ENCODE results near the gene BACH1.

The BACH1 gene

DNA sequence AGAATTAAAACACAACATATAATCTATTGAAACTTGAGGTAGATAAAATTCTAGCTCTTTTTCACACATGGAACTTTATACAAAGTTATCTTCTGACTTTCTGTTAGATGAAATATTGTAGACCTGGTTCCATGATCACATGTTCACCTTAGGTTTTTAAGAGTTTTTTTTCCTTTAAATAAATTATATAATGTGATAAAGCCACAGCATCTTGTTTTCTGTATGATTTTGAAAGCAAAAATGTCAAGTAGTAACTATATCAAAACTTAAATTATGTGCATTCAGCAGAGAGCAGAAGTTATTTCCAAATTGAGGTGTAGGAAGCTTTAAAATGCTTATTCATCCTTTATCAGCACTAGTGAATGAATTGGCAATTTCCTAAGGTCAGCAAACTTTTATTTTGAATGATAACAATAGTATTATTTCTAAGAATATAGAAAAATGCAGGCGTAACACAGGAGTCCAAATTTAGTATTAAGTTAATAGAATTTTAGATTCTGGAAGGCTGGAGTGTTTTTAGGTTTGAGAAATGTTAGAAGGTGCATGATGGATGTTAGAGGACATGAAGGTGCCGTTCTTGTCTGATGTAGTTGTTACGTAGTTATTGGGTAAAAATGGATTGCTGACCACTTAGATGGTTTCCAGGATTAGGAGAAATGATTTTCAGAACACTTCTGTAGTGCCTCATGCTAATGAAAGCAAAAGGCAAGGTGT is 17.5 kb downstream of the BACH1 start:
- no peak for DNase-seq

DNA sequence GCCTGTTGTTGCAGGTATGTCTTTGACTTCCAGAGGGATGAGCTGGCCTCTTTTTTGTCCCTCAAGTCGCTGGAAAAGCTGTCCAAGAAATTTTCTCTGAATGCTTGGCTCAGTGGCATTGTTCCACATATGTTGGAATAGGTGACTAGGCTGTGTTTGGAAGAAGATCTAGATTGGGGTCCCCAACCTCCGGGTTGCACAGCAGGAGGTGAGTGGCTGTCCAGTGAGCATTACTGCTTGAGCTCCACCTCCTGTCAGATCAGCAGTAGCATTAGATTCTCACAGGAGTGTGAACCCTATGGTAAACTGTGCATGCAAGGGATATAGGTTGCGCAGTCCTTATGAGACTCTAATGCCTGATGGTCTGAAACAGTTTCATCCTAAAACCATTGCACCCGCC is 18.1 kb downstream of the BACH1 start:
- DNase-seq = no peak

DNA sequence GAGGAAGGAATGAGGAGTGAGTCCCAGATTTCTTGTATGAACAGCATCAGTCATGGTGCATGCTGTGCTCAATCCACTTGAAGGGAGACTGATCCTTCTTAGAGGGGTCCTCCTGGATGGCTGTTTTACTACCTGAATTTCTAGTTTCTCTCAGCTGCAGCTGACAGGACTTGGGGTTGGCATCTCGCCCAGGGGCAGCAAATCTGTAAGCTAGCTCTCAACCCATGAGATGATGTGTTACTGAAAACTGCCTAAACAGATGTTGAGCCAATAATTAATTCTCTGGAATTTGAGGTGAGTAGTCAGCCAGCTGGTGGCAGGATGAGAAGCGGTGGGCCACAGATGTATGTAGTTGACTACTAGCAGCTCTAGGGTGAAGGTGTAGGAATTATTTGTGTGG is 19.6 kb downstream of the BACH1 start:
- peak; percentile 17 for DNase-seq

DNA sequence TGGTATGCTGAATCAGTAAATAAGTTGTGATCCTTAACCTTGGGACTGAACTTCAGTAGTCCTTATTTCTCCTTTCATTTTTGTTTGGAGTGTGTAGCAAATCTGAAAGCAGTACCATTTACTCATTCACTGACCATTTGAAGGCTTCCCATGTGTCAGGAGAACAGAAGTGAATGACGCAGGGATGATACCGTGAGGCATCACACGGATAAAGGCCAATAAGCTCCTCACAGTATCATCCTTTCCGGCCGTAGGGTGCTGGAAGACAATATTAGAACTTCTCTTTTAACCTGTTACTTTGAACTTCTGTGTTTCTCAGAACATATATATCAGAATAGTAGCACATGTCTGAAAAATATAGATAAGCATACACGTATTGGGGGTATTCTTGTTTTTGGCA is 21.3 kb downstream of the BACH1 start:
- no peak for DNase-seq

DNA sequence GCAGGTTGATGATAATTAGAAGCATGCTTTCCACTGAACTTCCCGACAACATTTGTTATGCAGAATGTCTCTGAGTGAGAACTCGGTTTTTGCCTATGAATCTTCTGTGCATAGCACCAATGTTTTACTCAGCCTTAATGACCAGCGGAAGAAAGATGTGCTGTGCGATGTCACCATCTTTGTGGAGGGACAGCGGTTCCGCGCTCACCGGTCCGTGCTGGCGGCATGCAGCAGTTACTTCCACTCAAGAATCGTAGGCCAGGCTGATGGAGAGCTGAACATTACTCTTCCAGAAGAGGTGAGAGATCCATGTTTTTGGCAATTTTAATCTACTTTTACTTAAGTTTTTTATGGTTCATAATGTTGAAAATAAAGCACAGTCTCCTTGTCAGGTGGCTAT is 22.5 kb downstream of the BACH1 start:
- DNase-seq = no peak

DNA sequence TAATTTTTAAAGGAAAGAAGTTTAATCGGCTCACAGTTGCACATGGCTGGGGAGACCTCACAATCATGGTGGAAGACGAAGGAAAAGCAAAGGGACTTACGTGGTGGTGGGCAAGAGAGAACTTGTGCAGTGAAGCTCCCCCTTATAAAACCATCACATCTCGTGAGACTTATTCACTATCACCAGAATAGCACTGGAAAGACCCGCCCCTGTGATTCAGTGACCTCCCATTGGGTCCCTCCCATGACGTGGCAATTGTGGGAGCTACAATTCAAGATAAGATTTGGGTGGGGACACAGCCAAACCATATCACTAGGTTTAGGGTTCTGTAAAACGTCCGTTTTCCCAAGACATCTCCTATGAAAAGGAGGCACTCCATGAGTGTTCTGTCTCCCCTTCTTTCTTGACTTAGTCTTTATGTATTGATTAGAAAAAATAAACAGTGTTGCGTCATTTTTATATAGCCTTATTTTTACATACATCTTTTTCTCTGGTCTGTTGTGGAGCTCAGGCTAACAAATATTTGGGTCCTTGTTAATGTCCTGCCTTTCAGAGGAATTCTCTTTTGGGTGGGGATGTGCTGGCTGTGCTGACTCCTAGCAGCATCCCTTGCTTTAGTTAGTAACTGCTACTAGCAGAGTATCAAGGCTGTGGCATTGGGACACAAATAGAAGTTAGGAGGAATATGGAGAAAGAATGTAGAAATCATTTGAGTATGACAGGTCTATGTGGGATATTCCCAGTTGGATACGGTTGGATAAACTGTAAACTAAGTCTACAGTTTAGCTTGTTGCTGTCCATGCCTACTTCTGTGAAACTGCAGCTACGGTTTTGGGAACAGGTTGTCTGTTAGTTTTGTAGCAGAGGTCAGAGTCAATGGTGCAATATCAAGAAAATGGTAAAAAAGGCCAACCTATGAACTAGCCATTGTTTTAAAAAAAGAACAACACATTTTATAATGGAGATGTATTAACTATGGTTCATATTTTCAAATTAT is 23.5 kb downstream of the BACH1 start:
- DNase-seq = no peak

DNA sequence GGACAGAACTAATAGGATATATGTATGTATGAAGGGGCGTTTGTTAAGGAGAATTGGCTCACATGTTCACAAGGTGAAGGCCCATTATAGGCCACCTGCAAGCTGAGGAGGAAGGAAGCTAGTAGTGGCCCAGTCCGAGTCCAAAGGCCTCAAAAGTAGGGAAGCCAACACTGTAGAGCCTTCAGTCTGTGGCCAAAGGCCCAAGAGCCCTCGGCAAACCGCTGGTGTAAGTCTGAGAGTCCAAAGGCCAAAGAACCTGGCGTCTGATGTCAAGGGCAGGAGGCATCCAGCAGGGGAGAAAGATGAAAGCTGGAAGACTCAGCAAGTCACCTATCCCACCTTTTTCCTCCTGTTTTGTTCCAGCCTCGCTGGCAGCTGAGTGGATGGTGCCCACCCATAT is 24.5 kb downstream of the BACH1 start:
- no peak for DNase-seq

DNA sequence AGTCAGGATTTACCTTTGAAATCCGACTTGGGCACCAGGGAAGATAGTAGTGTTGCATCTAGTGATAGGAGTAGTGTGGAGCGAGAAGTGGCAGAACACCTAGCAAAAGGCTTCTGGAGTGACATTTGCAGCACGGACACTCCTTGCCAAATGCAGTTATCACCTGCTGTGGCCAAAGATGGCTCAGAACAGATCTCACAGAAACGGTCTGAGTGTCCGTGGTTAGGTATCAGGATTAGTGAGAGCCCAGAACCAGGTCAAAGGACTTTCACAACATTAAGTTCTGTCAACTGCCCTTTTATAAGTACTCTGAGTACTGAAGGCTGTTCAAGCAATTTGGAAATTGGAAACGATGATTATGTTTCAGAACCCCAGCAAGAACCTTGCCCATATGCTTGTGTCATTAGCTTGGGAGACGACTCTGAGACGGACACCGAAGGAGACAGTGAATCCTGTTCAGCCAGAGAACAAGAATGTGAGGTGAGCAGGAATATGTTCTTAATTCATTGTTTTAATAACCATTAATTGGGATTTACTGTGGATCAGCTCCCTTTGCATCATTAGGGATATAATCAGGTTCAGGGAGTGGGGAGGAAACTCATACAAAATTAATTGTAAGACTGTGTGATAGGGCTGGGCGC is 28.3 kb downstream of the BACH1 start:
- no peak for DNase-seq

DNA sequence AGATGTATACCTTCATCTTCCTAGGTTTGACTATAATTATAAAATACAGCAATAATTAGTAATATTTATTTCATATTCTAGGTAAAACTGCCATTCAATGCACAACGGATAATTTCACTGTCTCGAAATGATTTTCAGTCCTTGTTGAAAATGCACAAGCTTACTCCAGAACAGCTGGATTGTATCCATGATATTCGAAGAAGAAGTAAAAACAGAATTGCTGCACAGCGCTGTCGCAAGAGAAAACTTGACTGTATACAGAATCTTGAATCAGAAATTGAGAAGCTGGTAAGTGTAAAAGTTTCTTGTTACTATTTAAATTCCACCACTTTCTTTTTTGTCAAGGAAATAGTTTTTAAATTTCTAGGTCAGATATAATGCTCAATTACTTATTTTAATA is 30.7 kb downstream of the BACH1 start:
- DNase-seq = no peak

DNA sequence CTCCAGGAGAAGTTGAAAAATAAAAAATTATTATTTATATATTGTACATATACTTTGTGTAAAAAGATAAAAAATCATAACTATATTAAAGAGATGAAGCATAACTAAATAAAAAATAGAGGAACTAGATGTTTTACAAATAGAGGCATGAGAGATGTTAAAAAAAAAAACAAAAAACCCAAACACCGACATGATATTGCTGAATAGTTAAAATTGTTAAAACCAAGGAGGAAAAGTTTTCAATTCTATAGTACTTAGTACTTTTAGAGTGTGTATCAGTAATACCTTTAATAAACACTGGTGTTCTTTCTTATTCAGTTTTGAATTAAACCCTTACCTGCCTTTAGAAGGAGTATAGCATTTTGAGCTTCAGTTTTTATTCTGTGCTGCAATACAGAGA is 32.1 kb downstream of the BACH1 start:
- no peak for DNase-seq

DNA sequence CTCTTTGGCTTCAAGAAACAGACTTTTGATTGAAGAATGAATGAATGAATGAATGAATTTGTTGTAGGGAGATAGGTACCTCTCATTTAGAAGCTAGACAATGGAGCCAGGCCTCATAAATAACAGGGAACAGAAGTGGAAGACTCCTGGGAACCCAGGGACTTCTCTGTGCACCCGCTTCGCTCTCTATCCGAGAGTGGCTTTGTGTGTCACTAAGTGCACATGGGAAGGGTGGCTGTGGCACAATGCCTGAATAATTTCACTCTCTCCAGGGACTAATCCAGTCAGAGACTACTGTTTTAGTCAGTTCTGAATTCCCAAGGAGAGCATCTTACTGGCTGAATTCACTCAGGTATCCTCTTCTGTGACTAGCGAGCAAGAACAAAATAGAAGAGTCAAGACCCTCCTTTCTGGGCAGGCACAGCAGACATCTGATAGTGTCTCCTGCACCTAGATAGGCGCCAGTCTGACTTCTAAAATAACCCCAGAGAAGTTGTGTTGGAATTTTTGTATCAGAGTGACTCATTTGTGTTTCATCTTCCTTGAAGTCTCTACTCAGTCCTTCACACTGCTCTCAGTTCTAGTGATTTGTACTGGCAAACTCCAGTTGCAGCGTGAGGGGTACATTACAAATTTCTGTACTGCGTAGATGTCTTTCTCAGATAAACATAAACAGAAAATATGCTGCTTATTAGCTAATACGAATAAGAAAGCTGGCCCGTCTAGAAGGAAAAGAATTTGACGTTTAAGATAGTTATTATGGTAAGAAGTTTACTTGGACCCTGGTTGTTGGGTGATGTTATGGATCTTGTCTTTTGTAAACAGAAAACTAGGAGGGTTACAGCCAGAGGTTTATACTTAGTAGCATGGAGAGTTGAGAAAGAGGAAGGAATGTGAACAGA is 34.0 kb downstream of the BACH1 start:
- no peak for DNase-seq

DNA sequence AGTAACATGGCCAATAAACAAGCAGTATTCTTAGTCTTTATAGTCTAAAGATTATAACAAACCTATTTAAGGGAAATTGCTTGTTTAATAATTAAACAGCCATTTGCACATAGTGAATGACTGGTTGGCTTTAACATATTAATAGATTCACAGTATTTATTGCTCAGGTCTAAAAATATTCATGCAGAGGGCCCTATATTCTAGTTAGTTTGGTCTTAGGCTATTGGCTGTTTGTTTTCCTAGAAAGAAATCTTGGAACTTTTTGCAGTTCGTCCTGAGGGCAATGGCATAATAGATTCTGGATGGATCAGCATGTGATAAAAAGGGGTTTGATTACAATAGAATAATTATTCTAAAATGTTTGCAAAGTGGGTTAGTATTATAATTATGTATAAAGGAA is 34.7 kb downstream of the BACH1 start:
- DNase-seq = no peak

DNA sequence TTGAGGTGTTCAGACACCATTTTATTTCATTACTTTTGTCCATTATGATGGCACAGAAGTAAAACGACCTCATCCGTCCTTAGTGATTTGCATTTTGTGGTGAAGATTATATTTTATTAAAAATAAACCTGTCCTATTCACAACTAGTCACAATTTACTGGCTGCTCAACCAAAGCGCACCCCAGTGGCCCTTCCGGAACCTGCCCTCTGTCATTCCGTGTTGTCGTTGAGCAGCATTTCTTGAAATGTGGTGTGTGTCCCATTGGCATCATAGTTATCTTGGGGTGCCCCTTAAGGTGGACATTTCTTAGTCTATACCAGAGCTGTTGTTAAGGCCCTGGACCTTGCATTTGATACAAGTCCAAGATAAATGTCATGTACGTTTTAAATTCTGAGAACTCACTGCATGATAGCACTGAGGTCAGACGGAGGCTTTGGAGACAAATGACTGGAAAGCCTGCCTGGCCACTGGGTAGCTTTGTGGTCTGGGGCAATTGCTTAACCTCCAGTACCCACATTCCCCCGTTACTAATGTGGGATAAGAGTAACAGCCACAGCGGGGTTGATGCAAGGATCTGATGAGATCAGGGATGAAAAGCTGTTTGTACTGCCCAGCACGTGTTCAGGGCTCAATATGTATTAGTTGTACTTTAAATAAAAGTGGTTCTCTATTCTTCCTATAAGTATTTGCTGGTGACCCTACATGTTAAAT is 36.2 kb downstream of the BACH1 start:
- DNase-seq = no peak

DNA sequence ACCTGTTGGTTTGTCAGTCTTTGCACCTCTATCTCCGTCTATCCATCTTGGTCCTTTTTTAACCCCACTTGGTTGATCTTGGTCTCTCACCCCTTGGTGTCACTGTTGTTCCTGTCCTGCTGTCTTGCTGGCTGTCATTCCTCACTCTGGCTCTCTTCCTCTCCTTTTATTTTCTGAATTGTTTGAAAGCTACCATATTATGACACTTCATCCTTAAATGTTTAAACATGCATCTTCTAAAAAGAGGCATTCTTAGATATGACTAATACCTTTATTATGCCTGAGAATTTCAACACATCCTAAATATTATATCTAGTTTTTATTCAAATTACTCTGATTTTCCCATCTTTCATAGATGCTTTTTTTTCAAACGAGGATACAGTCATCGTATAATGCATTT is 37.0 kb downstream of the BACH1 start:
- no peak for DNase-seq

DNA sequence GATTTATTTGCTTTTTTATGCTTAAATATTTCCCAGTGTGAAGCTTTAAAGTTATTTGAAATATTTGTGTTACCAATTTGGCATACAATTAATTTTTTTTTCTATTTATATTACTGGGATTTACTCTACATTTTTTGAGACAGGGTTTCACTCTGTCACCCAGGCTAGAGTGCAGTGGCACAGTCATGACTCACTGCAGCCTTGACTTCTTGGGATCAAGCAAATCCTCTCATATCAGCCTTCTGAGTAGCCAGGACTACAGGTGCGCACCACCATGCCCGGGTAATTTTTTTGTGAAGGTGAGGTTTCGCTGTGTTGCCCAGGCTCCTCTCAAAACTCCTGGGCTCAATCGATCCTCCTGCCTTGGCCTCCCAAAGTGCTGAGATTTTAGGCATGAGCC is 39.5 kb downstream of the BACH1 start:
- no peak for DNase-seq

DNA sequence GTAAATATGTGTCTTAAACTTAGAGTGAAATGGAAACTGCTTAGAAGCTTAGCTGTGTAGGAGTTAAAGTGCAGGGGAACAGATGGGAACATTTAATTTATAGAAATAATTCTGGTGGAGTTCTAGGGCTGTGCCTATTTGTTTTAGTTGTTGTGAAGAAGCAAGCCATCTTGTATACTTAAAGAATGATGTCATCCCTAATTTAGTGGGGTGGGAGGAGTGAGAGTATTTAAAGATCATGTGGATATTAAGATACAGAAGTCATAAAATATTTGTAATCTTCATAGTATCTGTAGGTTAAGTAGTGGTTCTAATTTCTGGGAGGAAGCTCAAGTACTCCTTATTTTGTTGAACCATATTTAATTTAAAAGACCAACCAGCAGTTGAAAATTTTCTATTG is 41.5 kb downstream of the BACH1 start:
- no peak for DNase-seq

DNA sequence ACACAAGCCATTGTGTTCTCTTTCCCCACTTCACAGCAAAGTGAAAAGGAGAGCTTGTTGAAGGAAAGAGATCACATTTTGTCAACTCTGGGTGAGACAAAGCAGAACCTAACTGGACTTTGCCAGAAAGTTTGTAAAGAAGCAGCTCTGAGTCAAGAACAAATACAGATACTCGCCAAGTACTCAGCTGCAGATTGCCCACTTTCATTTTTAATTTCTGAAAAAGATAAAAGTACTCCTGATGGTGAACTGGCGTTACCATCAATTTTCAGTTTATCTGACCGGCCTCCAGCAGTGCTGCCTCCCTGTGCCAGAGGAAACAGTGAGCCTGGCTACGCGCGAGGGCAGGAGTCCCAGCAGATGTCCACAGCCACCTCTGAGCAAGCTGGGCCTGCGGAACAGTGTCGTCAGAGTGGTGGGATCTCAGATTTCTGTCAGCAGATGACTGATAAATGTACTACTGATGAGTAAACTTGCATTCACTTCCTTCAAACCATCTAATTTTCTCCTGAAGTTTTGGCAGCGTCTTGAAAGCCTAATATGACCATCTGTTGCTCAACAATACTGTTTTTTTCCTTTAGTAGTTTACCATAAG is 43.7 kb downstream of the BACH1 start:
- DNase-seq = no peak

DNA sequence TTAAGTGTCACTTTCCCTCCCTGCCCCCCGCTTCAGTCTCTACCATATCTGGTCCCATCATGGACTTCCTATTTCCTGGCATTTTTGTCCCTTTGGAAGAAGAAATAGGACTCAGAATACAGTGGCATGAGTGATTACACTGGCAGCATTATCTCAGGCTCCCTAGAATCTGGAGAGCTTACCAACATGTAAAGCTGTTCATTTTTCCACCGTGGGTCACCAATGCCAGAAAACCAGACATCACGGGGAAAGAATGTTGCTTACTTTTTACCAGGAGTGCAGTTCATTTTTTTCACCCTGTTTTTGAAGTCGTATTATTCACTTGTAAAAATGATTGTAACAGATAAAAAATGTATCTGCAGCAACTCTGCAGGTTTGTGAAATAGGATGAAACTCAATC is 44.8 kb downstream of the BACH1 start:
- no peak for DNase-seq

DNA sequence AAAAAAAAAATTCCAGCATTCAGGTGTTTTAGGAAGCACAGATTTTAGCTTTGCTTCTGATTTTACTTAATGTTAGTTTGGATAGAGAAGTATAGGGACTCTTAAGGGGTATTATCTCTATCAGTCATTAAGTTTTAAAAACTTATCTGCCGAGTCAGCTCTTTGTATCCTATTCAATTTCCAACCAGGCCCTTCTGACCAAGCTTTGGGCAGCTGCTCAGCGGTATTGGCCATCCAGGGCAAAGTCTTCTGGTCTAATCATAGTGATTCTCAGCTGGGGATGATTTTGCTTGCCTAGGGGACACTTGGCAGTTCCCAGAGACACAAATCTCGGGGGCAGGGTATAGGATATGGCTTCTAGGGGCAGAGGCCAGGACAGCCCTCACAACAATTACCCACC is 47.6 kb downstream of the BACH1 start:
- DNase-seq = no peak

DNA sequence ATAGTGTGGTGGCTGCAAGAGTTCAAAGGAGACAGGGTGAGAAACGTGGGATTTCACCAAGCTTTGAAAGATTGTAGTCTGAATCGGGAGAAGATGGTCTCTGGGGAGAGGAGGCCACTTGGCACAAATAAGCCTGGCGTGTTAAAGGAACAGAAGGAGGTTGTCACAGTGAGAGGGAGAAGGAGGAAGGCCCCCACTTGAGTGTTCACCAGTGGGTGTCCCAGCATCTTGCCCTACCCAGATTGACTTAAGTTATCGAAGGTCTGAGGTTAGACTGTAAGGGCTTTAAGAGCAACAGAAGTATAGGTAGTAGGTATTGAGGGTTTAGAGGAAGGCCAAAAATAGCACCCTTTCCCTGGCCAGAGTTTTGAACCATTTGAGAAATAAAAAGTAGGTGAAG is 48.0 kb downstream of the BACH1 start:
- DNase-seq = no peak

DNA sequence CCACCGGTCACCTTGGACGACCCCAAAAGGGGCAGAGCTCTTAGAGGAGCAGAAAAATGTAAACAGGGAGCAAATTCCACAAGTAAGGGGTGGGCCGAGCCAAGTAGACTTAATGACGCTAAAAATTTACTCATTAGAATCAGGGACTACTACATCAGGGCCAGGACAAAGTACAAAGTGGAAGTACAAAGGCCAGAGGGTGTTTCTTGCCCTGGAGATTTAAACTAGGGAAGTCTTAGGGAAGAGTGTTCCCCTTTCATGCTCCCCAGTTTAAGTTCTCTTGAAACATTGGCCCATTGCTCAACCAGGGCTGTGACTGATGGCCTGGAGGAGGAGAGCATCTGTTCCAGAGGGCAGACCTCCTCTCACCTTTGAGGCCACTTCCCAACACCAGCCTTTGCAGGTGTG is 48.6 kb downstream of the BACH1 start:
- no peak for DNase-seq

DNA sequence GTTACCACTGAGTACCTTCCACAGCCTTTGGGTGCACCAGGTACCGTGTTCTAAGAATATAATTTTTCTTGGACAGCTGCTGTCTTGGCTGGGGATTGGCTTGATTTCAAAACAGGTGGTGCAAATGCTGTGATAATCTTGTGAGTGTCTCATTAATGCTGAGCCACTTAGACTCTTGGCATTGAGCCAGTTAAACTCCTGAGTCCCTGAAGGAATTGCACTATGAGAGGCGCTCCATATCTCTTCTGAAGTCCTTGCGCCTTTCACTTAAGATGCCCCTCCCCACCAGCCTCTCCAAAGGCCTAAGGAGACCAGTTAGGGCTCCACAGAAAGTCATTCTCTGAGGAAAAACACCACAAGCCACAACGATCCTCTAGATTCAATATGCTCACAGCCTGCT is 51.0 kb downstream of the BACH1 start:
- no peak for DNase-seq
